Measurements from ENCODE around the gene CRACDL. TPM values are rescaled to one million over a fixed set of nuclear protein-coding genes. Genes with fewer than 3 reads are reported as not detected.

The CRACDL gene
- total RNA-seq, 5 donors from 2014 or later (not counting 1 experiment from before 2014, with no cell fraction given): 0.23 to 2.0 (median 1.7) TPM

DNA sequence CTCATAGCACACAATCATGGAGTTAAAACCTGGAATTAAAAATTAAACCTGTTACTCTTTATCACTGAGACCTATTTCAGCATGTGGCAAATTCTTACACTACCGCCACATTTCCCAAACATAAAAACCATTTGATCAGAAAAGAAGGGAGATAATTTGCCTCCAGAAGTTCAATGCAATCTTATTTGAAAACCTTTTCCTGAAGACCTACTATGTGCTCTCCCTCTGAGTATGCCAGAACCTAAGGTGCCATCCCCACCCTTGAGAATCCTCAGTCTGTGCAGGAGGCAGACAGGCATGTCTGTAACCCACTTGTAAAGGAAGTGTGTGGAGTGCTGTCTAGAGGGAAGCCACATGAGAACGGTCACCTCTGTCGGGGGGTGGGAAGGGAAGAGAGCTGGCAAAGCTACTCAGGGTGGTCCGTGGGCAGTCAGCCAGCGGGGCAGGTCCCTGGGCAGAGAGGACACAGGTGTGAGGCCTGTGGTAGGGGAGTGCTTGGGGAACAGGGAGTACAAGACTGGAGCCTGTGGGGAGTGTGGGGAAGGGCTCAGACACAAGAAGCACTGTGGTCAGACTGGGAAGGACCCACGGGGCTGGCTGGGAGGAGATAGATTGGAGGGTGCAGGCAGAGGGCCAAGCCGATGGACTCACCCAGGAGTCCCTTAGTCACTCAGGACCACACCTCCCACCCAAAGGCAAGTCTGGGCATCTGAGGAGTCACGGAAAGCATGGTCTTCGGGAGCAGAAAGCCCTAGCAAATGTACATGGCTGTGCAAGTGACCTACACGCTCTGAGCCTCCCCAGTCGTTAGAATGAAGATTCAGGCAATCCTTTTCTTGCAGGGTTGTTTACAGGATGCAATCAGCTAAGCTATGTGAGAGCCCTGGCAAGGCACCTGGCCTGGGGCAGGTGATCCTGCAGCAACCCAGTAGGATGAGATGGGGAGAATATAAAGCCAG is 22.8 kb downstream of the CRACDL start:
- H3K36me3 ChIP-seq (ENCODE audit: control insufficient read depth in 2 of 2, extremely low read depth in 1 of 2, insufficient read depth in 1 of 2, low read length in 1 of 2): no peaks in the 10 kb centered on the region
- H3K9me3 Mint-ChIP-seq: no peaks in the 10 kb centered on the region
- peaks cover 18 to 35% of the 10 kb centered on the region in 2 donors for H3K27me3 Mint-ChIP-seq
- ATAC-seq (replicated peaks in 1 of 4) (no peak), DNase-seq (no peak)
- CTCF ChIA-PET: no interaction called here
- peaks cover 0 to 61% of the 10 kb centered on the region in 2 experiments for H3K27me3 ChIP-seq (replicated peaks in 1 of 2; ENCODE audit: control insufficient read depth in 2 of 2, extremely low read depth in 1 of 2, insufficient read depth in 2 of 2, low read length in 1 of 2)
- H3K27ac ChIP-seq (ENCODE audit: low read length): no peak overlapping the region
- H3K4me3 ChIP-seq (ENCODE audit: control insufficient read depth in 1 of 2, extremely low read depth in 1 of 2, low read length in 1 of 2): no peak overlapping the region
- H3K4me1 ChIP-seq (ENCODE audit: control insufficient read depth in 1 of 2, extremely low read depth in 1 of 2, insufficient read depth in 2 of 2, low read length in 2 of 2): peaks cover 7 to 46% of the 10 kb centered on the region in 2 experiments
- H3K4me1 Mint-ChIP-seq: peaks cover 23 to 40% (median 29%) of the 10 kb centered on the region in 3 donors
- POLR2A ChIA-PET: no interaction called here
- no peak overlapping the region for H3K4me3 Mint-ChIP-seq
- WGBS (ENCODE audit: insufficient coverage): 51% methylated on average over 10 of the region's 11 CpGs
- no peaks in the 10 kb centered on the region for H3K36me3 Mint-ChIP-seq
- no peak overlapping the region for H3K27ac Mint-ChIP-seq
- no peaks in the 10 kb centered on the region for H3K9me3 ChIP-seq

DNA sequence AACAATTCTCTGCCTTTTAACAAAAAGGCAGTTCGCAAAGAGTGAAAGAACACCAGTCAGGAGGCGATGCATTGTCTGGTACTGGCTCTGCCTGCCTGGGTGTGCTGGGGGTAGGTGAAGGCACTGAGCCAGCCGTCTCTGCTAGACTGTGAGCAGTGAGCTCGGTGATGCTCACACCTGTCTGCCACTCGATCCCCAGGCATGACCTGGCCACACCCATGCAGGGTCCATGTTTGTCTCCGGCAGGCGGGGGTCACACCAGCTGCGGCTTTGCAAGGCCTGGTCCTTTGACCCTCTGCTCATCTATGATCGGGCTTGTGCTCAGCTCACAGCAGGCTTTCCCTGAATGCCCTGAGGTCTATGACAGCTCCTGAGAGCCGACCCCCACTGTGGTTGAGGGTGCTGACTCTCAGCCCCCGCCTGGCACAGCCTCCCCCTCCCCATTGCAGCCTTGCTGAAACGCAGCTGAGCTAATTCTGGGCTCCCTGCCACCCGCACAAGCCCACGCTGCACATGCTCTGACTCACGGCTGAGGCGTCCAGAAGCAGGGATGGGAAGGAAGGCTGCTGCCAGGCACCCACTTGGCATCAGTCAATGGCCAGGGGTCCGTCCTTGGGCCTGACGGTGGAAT is 23.7 kb downstream of the CRACDL start:
- no peak for DNase-seq
- WGBS (ENCODE audit: insufficient coverage): 77% methylated on average over 13 of the region's 18 CpGs
- Mint-ChIP-seq H3K27me3 (peaks cover 19 to 38% of the 10 kb centered on the region in 2 donors), H3K4me3 (peak overlapping the region in 1 of 3 donors; percentile 34), H3K27ac (no peak overlapping the region), H3K36me3 (no peaks in the 10 kb centered on the region), H3K9me3 (no peaks in the 10 kb centered on the region), H3K4me1 (peaks cover 23 to 40% (median 29%) of the 10 kb centered on the region in 3 donors)
- no peak overlapping the region for H3K27ac ChIP-seq (ENCODE audit: low read length)
- H3K4me1 ChIP-seq (ENCODE audit: control insufficient read depth in 1 of 2, extremely low read depth in 1 of 2, insufficient read depth in 2 of 2, low read length in 2 of 2): peaks cover 7 to 46% of the 10 kb centered on the region in 2 experiments
- no peak for ATAC-seq (replicated peaks in 1 of 4)
- CTCF ChIA-PET: no interaction called here
- no peaks in the 10 kb centered on the region for H3K9me3 ChIP-seq
- peaks cover 0 to 65% of the 10 kb centered on the region in 2 experiments for H3K27me3 ChIP-seq (replicated peaks in 1 of 2; ENCODE audit: control insufficient read depth in 2 of 2, extremely low read depth in 1 of 2, insufficient read depth in 2 of 2, low read length in 1 of 2)
- POLR2A ChIA-PET: no interaction called here
- H3K4me3 ChIP-seq (ENCODE audit: control insufficient read depth in 1 of 2, extremely low read depth in 1 of 2, low read length in 1 of 2): no peak overlapping the region
- no peaks in the 10 kb centered on the region for H3K36me3 ChIP-seq (ENCODE audit: control insufficient read depth in 2 of 2, extremely low read depth in 1 of 2, insufficient read depth in 1 of 2, low read length in 1 of 2)

DNA sequence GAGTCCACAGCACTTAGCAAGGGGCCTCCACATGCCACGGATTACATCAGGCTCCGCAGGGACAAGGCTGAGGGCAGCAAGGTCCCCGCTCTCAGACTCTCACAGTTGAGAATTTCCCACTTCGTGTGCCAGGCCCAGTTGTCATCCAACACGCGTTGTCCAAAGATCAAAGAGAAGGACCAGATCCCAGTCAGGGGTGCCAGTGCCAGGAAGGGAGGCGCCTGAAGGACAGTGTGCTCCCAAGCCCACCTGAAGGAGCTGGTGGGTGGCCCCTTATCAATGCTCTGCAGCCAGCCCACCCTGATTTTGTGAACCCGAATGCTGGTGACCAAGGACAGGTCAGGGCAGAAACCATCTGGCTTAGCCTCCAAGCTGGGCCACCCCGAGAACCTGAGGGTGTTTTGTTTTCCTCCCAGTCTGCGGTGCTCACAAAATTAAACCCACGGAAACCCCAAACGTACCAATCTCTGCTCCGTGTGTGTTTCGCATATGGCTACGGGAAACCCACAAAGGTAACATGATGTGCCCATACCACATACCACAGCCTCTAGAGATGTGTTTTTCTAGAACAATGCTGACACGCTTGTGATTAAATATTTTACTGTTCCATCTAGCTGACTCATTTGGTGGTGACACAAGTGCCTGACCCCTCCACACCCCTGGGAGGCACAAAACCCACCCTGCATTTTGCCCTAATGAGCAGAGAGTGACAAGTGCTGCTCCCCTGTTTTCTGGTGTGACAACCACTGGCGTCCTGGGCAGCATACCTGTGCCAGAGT is 24.5 kb downstream of the CRACDL start:
- ATAC-seq (replicated peaks in 1 of 4) (peak in 2 of 4 experiments; percentile 57 to 60), DNase-seq (peak in 4 of 35 experiments; percentile 2 to 48 (median 10))
- peaks cover 23 to 40% (median 29%) of the 10 kb centered on the region in 3 donors for H3K4me1 Mint-ChIP-seq
- CTCF ChIA-PET: no interaction called here
- peaks cover 7 to 46% of the 10 kb centered on the region in 2 experiments for H3K4me1 ChIP-seq (ENCODE audit: control insufficient read depth in 1 of 2, extremely low read depth in 1 of 2, insufficient read depth in 2 of 2, low read length in 2 of 2)
- H3K27ac ChIP-seq (ENCODE audit: low read length): no peak overlapping the region
- H3K4me3 ChIP-seq (ENCODE audit: control insufficient read depth in 1 of 2, extremely low read depth in 1 of 2, low read length in 1 of 2): no peak overlapping the region
- POLR2A ChIA-PET: no interaction called here
- peaks cover 16 to 37% of the 10 kb centered on the region in 2 donors for H3K27me3 Mint-ChIP-seq
- no peak overlapping the region for H3K27ac Mint-ChIP-seq
- H3K9me3 ChIP-seq: no peaks in the 10 kb centered on the region
- H3K36me3 ChIP-seq (ENCODE audit: control insufficient read depth in 2 of 2, extremely low read depth in 1 of 2, insufficient read depth in 1 of 2, low read length in 1 of 2): no peaks in the 10 kb centered on the region
- WGBS (ENCODE audit: insufficient coverage): 87% methylated on average over 9 of the region's 17 CpGs
- peak overlapping the region in 1 of 3 donors; percentile 34 for H3K4me3 Mint-ChIP-seq
- no peaks in the 10 kb centered on the region for H3K36me3 Mint-ChIP-seq
- H3K9me3 Mint-ChIP-seq: no peaks in the 10 kb centered on the region
- H3K27me3 ChIP-seq (replicated peaks in 1 of 2; ENCODE audit: control insufficient read depth in 2 of 2, extremely low read depth in 1 of 2, insufficient read depth in 2 of 2, low read length in 1 of 2): peaks cover 0 to 65% of the 10 kb centered on the region in 2 experiments

DNA sequence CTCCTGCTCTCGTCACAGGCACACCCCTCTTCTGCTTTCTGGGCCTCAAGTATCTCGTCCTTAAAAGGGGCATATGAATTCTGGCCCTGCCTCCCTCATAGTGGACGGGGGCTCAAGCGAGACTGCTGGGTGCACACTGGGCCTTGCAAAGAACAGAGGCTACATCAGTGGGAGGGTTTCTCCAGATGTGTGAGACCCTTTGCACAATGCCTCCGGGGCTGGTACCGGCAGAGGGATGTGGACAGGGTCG is 25.0 kb downstream of the CRACDL start:
- POLR2A ChIA-PET: no interaction called here
- Mint-ChIP-seq H3K27ac (no peak overlapping the region), H3K4me3 (no peak overlapping the region)

DNA sequence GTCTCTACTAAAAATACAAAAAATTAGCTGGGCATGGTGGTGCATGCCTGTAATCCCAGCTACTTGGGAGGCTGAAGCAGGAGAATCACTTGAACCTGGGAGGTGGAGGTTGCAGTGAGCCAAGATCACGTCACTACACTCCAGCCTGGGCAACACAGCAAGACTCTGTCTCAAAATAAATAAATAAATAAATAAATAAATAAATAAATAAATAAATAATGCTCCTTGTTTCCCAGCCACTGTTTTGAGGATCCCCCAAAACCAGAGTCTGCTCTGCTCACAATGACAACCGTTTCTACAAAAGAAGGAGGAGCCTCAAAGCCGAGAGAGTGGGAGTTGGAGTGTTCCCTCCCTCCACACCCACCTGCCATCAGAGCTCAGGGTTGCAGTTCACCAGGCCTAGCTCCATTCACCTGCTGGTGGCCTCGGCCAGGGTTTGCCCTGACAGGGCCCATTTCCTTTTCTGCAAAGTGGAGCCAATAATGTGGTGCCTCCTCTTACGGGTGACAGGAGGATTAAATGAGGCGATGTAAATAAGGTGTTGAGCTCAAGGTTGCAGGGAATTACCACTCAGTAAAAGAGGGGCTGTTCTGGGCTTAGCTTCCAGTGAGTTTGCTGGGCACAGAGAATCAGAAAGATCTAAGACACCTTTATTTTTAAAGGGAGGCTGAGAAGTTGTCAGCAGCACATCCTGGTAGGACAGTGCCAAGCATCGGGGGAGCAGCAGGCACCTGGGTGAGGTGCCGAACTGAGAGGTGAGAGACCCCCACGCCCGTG is 25.5 kb downstream of the CRACDL start:
- H3K9me3 Mint-ChIP-seq: no peaks in the 10 kb centered on the region
- no peaks in the 10 kb centered on the region for H3K9me3 ChIP-seq
- peaks cover 23 to 40% (median 29%) of the 10 kb centered on the region in 3 donors for H3K4me1 Mint-ChIP-seq
- ChIA-PET CTCF (no interaction called here), POLR2A (no interaction called here)
- no peaks in the 10 kb centered on the region for H3K36me3 ChIP-seq (ENCODE audit: control insufficient read depth in 2 of 2, extremely low read depth in 1 of 2, insufficient read depth in 1 of 2, low read length in 1 of 2)
- ATAC-seq (replicated peaks in 1 of 4) (no peak), DNase-seq (no peak)
- H3K4me3 Mint-ChIP-seq: no peak overlapping the region
- no peak overlapping the region for H3K27ac Mint-ChIP-seq
- no peak overlapping the region for H3K4me3 ChIP-seq (ENCODE audit: control insufficient read depth in 1 of 2, extremely low read depth in 1 of 2, low read length in 1 of 2)
- 94% methylated on average over 6 of the region's 10 CpGs for WGBS (ENCODE audit: insufficient coverage)
- peaks cover 7 to 46% of the 10 kb centered on the region in 2 experiments for H3K4me1 ChIP-seq (ENCODE audit: control insufficient read depth in 1 of 2, extremely low read depth in 1 of 2, insufficient read depth in 2 of 2, low read length in 2 of 2)
- H3K27me3 ChIP-seq (replicated peaks in 1 of 2; ENCODE audit: control insufficient read depth in 2 of 2, extremely low read depth in 1 of 2, insufficient read depth in 2 of 2, low read length in 1 of 2): peaks cover 0 to 62% of the 10 kb centered on the region in 2 experiments
- peaks cover 16 to 37% of the 10 kb centered on the region in 2 donors for H3K27me3 Mint-ChIP-seq
- H3K36me3 Mint-ChIP-seq: no peaks in the 10 kb centered on the region
- no peak overlapping the region for H3K27ac ChIP-seq (ENCODE audit: low read length)

More for the DNA sequence above, 25.0 kb downstream of the CRACDL start:
- Mint-ChIP-seq H3K9me3 (no peaks in the 10 kb centered on the region), H3K27me3 (peaks cover 16 to 37% of the 10 kb centered on the region in 2 donors), H3K4me1 (peaks cover 23 to 40% (median 29%) of the 10 kb centered on the region in 3 donors), H3K36me3 (no peaks in the 10 kb centered on the region)
- Histone ChIP-seq H3K36me3 (ENCODE audit: control insufficient read depth in 2 of 2, extremely low read depth in 1 of 2, insufficient read depth in 1 of 2, low read length in 1 of 2) (no peaks in the 10 kb centered on the region), H3K9me3 (no peaks in the 10 kb centered on the region), H3K4me3 (ENCODE audit: control insufficient read depth in 1 of 2, extremely low read depth in 1 of 2, low read length in 1 of 2) (no peak overlapping the region), H3K27me3 (replicated peaks in 1 of 2; ENCODE audit: control insufficient read depth in 2 of 2, extremely low read depth in 1 of 2, insufficient read depth in 2 of 2, low read length in 1 of 2) (peaks cover 0 to 65% of the 10 kb centered on the region in 2 experiments), H3K27ac (ENCODE audit: low read length) (no peak overlapping the region), H3K4me1 (ENCODE audit: control insufficient read depth in 1 of 2, extremely low read depth in 1 of 2, insufficient read depth in 2 of 2, low read length in 2 of 2) (peaks cover 7 to 46% of the 10 kb centered on the region in 2 experiments)
- ATAC-seq (replicated peaks in 1 of 4): no peak
- WGBS (ENCODE audit: insufficient coverage): 97% methylated on average over 6 of the region's 7 CpGs
- CTCF ChIA-PET: no interaction called here
- no peak for DNase-seq

Measured in T-cell (primary cell).